Measurements from ENCODE around the gene TSPAN18. TPM values are rescaled to one million over a fixed set of nuclear protein-coding genes. Genes with fewer than 3 reads are reported as not detected.
A peak's percentile ranks its signal among the peaks of the same experiment; 100 is the strongest.

TSPAN18 gene
- total RNA-seq, 1 donor from 2014 or later: 13.9 TPM

DNA sequence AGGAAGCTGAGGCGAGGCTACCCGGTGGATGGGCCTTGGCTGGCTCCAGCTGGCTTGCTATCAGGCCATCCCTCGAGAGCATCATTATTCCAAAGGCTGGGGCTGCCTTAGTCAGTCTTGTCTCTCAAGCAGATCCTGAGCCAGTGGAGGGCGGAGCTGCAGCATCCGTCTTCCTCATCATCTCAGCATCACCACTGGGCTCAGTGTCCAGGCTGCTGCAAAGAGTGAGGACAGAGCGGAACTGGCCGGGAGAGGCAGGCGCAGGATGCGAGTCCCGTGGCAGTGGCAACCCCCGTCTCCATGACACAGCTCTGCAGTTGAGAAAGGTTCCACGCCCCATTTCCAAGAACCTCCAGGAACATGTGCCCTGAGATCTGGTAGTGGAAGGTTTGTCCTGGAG lies 219.5 kb downstream of the TSPAN18 start:
- FAIRE-seq: no peak

DNA sequence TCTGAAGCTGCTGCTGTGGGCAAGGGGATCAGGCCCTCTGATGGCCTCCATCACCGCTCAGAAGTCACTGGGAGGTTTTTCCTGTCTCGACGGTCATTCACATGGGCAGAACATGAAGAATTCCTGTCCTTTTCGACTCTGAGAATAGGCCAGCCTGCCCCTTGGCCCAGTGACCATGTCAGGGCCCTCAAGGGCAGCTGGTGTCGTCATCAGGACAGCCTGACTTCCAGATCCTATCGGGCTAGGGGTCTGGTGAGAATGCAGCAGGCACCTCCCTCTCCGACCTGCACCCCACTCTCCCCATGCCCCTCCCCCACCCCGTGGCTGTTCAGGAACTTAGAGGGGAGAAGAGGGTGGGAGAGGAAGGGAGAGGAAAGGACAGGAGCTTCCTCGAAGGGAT lies 220.4 kb downstream of the TSPAN18 start:
- no peak for DNase-seq (ENCODE audit: low spot score in 2 of 2)
- no peak for FAIRE-seq

More for the DNA sequence above, 219.5 kb downstream of the TSPAN18 start:
- no peak for DNase-seq (ENCODE audit: low spot score in 2 of 2)

DNA sequence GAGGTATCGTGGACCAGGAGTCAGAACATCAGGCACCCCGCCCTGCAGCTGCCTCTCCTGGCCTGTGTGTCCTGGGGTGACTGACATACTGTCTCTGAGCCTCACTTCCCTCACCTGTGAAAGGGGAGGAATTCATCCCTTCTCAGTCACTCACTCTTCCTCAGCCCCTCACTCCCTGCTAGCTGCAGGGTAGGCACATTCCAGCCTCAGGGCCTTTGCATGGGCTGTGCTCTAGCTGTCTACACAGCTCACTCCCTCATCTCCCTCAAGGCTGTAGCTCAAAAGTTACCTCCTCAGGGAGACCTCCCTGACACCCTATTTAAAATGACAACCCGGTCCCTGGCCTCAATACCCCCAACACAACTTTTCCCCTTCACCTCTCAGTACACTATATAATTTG lies 221.4 kb downstream of the TSPAN18 start:
- DNase-seq (ENCODE audit: low spot score in 2 of 2) (no peak), FAIRE-seq (no peak)

DNA sequence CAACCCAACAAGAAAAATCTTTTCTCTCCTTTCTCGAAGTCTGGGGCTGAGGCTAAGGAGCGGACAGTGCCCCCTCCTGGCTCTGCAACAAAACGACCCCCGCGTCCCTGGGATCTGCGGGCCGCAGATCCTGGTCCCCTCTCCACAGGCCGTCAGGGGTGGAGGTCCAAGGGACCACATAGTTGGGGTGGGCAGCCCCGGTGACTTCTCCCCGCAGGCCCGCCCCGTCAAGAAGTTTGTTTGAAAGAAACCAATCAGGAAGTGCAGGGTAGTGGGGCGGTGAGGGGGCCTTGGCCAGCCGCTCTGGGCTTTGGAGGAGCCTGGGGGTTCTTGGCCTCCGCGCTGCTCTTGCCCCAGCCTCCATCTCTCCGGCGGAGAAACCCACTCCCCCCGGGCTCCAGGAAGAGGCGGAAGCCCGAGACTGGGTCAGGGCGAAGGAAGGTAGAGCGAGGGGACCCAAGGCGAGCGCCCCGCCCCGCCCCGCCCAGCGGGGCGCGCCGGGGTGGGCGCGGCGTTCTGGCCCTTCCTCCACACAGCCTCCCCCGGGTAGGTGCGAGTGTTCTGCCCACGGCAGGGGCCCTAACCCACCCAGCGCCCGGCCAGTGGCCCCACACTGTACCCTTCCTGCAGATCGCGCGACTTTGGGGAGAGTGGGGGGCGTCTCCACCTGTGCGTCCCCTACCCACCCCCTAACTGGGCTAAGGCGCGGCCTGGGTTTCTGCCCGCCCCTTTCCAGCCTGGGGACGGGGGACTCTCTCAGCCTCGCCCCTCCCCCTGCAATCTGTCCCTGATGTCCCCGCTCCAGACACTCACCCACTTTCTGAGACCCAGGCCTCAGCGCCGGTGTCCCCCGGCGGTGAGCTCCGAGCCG lies 222.6 kb downstream of the TSPAN18 start:
- DNase-seq (ENCODE audit: low spot score in 2 of 2): no peak
- FAIRE-seq: no peak

DNA sequence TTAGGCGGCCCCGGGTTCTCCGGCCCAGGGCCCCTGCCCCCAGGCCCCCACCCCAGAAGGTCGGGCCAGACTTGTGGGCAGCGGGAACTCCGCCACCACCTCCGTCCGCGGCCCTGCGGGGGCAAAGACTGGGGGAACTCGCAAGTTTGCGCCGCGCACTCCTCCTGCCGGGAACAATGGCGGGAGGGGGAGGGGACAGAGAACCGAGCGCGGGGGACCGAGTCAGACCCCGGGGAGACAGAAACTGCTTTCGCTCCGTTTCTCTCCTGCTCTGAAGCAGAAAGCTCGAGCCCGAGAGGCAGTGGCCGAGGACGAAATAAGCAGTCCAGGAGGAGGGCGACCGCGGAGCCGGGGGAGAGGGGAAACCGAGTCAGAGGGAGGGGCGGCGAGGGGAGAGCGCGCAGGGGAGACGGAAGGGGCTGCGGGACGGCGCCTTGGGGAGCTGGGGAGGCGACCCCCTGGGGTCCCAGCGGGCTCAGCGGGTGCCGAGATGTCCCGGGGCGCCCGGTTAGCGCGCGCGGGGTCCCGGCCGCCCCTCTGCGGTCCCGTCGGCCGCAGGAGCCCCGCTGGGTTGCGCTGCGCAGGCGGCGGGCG lies 223.4 kb downstream of the TSPAN18 start:
- DNase-seq (ENCODE audit: low spot score in 2 of 2): no peak
- no peak for FAIRE-seq

DNA sequence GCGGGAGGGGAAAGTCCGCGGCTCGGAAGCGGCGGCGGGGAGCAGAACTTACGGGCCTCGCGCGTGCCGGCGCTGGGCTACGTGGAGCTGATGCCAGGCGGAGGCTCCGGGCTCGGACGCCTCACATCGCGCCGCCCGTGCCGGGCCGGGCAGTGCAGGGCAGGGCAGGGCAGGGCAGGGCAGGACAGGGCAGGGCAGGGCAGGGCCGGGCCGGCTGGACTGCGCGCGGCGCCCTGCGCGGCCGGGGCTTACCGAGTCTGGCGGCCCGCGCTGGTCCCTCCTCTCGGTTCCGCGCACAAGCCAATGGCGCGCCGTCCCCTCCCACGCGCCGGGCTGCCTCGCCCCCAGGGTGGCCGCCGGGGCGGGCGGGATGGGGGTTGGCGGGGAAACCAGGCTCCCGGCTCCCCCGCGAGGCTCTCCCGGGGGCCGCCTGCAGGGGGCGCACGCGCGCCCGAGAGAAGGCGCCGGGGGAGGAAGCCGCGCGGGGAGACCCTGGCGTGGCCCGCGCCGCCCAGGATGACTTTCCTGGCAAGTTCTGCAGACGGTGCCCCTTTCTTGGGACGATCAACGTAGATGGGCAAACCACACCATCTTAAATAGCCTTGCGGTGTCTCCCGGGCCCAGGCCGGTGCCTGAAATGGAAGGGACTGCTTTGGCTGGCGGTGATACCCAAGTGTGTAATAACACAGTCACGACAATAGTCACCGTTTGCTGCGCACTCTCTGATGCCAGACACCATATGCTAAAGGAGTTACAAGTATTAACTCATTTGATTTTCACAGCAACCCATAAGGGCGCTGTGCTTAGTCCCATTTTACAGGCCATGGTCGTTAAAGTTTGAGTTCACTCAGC lies 224.1 kb downstream of the TSPAN18 start, which contains the start of gene TP53I11:
TSS of gene TP53I11 (minus strand) at position 259 of the 852 bp plus-strand sequence. CDS start 12,548 bp downstream, outside the sequence.
- DNase-seq (ENCODE audit: low spot score in 2 of 2): peak; percentile 72 to 80
- FAIRE-seq: no peak

DNA sequence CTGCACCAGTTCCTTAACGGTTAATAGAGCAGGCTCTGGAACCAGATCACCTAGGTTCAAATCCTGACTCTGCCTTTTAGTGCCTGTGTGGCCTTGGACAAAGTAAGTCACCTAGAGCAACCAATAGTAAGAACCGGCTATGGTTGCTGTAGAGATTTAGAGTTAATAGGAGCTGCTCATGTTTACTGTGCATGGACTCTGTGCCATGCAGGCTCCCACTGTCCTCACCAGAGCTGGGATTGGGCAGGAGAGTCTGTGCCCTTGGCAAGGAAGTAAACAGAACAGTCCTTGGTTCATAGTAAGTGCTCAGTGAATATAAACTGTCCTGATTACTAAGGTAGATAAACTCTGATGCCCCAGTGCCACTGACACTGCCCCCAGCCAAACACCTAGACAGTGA lies 225.3 kb downstream of the TSPAN18 start:
- DNase-seq (ENCODE audit: low spot score in 2 of 2): no peak
- FAIRE-seq: no peak

DNA sequence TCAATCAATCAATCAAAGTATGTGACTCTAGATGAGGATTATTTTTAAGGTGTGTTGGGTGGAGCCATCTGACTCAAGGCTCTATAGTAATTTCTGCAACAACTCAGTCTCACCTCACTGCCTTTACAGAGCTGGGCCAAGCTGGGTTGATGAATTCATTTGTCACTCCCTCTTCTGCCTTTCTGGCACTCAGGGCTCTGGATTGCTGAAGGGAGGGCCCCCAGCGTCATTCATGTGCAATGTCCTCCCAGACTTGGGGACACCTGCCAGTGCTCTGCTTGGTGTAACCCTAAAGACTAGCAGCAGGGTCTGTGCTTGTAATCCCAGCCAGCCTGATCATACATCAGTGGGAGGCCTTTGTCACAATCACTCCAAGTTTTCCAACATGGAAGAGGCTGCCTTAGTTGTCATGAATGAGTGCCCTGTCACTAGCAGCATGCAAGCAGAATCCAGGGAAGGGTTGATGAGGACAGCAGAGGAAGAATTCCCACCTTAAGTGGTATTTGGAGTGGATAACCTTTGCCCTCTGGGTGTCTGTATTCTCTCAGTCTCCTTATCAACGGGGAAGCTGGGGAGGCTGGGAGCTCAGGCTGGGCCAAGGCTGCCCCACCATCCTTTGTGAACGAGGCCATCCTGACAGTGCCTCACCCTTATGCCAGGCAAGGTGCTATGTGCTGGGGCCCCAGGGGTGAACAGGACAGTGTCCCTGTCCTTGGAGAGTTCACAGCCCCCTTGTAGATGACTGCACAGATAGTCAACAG lies 225.9 kb downstream of the TSPAN18 start:
- DNase-seq (ENCODE audit: low spot score in 2 of 2): no peak
- FAIRE-seq: no peak

DNA sequence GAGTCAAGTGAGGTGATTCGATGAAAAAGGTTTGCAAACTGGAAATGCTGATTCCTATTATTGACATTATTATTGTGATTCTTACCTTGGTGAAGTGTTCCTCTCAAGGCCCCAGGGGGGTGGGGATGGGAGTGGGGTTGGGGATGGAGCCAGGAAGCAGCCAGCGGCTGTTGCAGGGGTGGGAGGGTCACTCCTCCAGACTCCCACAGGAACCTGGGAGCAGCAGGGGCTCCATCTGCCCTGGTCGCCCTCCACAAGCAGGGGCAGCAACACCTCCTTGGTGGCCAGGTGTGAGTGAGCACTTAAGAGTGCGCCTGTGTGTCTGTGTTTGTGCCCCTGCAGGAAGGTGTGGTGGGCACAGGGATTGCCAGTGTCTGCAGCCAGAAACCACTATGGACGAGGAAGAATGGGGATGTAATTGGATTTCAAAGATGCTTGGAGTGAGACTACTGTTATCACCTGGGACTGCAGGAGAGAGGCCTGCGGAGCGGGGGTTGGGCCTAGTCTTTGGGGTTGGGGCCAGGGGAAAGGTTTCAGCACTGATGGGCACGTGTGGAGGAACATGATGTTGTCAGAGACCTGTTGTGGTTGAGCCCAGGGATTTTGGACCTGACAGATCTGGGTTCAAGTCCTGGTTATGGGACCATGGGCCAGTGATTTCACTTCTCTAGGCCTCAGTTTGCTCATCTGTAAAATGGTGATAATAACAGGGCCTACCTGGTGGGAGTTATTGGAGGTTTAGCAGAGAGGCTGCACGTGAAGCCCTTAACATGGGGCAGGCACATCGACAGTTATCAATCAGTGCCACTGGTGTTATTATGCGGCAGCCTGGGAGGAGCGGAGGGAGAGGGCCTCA lies 227.5 kb downstream of the TSPAN18 start:
- FAIRE-seq: no peak

DNA sequence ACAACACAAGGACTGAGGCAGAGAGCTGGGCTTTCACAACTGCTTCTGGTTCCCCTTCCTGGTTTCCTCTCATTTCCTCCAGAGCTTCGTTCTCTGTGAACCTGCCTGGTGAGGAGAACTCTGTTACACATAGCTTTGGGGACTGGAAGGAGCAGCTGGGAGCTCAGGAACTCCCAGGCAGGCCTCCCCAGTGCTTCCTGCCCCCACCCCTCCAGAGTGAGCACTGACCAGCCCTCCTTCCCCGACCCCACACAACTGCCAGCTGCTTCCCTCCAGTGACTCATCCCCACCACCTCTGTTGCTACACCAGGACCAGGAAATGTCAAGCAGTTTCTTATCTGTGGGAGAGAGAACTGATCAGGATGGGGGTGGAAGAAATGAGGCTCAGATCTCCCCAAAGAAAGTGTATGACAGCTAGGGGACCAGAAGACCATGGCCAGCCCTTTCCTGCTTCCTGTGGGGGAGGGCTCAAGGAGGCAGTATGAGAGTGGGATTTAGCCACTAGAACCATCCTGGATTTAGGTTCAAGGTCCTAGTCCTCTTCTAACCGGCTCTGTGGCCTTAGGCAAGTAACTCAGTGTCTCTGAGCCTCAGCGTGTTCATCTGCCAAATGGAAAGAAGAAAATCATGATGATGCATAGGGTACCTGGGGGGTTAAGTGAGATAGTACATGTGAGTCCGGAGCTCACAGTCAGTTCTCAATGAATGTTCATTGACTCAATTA lies 228.4 kb downstream of the TSPAN18 start:
- peak in 1 of 2 donors; percentile 35 for DNase-seq (ENCODE audit: low spot score in 2 of 2)
- no peak for FAIRE-seq

More for the DNA sequence above, 227.5 kb downstream of the TSPAN18 start:
- no peak for DNase-seq (ENCODE audit: low spot score in 2 of 2)

DNA sequence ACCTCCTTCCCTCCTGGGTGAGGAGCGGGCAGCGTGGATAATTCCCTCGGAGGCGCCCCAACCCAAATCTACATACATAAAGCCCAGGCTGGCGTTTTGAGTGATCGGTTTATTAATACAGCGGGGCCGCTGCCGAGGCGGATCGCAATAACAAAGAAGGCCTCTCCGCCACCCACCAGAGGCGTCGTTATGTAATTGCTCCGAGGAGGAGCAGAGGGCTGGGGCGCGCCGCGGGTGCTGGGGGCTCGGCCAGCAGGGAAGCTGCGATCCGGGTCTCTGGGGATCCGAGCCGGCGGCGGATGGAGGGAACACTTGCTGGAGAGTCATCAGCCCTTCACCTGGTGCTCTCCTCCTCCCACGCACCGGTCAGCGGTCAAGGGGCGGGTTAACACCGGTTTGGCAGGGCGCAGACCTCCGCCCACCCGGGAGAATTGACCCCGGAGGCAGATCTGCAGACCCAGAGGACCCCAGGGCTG lies 230.3 kb downstream of the TSPAN18 start:
- FAIRE-seq (no peak), DNase-seq (ENCODE audit: low spot score in 2 of 2) (no peak)

DNA sequence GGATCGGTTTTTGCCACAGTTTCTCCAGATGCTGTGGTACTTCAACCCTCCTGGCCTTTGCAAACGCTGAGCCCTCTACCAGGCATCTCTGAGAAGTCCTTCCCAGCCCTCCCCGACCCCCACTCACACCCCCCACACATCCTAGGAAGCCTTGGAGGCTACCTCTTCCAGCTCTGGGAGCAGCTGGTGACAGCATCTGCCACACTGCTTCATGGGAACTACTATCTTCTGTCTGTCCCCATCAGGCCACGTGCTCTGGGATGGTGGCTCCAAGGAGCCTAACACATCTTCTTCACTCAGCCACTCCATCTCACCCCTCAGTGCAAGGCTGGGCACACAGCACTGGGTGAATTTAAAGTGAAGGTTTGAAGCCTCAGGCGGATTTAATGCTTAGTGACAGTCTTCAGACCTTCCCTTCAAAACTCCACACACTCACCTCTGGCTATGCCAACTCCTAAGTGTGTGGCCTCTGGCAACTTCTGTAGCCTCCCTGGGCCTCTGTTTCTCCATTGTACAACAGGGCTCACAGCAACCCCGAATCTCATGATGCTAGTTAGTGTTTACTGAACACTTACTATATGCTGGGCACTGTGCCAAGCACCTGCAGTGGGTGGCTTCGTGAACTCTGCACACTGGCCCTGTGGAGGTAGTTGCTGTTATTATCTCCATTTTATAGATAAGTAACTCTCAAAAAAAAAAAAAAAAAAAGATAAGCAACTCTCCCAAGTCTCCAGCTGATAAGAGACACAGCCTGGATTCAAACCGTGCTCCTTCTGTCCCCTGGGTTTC lies 231.2 kb downstream of the TSPAN18 start:
- no peak for FAIRE-seq

DNA sequence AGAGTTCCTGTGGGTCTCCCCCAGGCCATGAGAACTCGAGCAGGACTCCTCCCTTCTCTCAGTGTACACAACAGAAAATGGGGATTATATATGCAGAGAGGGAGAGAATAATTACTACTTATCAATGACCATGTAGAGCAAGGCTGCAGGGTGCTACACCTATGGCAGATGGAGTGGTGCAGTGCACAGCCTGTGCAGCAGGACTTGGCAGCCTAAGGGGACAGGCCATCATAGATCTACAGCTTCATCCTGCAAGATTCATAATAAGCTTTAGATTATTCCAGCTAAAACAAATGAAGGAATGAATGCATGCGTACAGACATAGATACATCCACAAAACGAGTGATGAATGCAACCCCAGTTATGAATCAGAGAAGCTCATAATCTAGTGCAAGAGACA lies 232.3 kb downstream of the TSPAN18 start:
- DNase-seq (ENCODE audit: low spot score in 2 of 2): no peak
- FAIRE-seq: no peak

More for the DNA sequence above, 231.2 kb downstream of the TSPAN18 start:
- DNase-seq (ENCODE audit: low spot score in 2 of 2): no peak

DNA sequence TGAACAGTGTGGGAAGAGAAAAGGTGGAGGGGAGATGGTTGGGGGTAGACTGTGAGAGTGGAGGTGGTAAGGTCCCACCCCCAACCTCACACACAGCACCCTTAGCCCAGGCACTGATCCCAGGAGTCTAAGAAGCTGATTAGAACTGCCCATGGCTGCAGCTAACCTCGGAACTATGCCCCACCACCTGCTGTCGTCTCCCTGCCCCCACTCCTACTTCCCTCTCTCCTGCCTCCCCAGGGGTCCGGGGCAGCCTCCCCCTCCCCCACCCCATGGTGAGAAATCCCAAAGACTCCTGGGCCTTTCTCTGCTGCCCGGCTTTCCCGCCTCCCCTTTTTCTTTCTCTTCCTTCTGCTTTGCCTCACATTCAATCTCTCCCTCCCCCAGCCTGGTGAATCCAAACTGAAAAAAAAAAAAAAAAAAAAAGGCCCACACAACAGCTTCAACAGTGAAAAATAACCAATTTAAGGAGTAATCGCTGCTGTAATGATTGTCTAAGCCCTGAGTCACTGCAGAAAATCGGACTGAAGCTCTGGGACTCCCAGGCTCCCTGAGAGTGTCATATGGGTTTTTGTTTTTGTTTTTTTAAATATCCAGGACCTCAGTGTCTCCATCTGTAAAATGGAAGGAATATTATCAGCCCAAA lies 233.6 kb downstream of the TSPAN18 start:
- FAIRE-seq: no peak
- DNase-seq (ENCODE audit: low spot score in 2 of 2): no peak

DNA sequence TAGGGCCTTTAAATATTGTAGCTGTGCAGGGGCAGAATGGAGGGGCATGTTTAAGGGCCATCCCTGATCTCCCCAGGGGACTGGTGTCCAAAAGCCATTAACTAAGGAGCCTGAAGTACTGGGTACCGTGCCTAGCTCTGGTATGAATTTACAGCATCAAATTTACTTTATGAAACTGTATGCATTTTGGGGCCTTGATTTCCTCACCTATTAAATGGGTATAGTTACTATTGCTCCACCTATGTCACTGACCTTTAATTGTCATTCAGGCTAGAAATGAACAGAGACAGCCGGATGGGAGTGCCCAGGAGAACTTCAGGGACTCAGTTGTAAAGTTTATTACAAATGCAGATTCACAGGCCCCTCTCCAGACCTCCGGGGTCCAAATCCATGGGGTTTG lies 235.7 kb downstream of the TSPAN18 start:
- FAIRE-seq (no peak), DNase-seq (ENCODE audit: low spot score in 2 of 2) (no peak)

DNA sequence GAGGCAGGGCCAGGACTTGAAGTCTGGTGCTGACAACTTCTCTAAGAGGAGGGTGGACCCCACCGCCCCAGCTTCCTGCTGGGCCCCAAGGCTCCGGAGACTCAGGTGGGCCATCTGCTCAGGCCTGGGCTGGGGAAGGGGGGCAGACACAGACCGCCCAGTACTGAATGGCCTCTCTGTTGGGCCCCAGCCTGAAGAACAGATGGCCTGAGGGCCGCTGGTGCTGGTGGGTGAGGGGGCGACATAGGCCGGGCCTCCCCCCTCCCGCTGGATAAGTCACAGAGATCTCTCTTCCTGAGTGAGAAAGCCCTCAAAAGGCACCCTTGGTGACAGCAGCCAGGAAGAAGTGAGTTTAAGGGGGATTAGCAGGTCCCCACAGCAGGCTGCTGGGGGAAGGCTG lies 236.4 kb downstream of the TSPAN18 start:
- DNase-seq (ENCODE audit: low spot score in 2 of 2) (no peak), FAIRE-seq (no peak)

DNA sequence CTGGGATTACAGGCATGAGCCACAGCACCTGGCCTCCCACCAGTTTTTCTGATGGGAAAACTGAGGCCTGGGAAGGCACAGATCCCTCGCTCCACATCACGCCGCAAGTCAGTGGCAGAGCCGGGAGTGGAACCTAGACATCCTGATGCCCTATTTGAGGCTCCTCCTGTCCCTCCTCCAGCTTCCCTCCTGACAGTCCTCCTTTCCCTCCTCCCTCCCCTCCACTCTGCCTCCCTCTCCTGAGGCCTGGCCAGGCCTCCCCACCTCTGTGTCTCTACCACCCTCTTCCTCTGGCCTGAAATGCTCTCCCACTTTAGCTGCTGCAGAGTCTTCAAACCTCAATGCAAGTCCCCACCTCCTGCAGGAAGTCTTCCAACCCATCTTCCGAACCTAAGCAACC lies 237.2 kb downstream of the TSPAN18 start:
- no peak for DNase-seq (ENCODE audit: low spot score in 2 of 2)
- no peak for FAIRE-seq
